ENCODE data around the gene SAMHD1. TPM values are rescaled to one million over a fixed set of nuclear protein-coding genes. Genes with fewer than 3 reads are reported as not detected.

The SAMHD1 gene
- total and polyA plus RNA-seq, 9 of the 15 experiments (the other 6 are each of a cell fraction or from before 2014, with no cell fraction given), result 6.8 to 20.4 (median 14.8) TPM

GRCh38 chr20:36974660-36975059, 23.2 kb upstream of the SAMHD1 start:
- Histone ChIP-seq H2AFZ (ENCODE audit: low read depth, low read length) (no peak overlapping the region), H3K27me3 (ENCODE audit: control insufficient read depth in 2 of 2, insufficient read depth in 2 of 2, low read length in 2 of 2) (no peaks in the 10 kb centered on the region), H3K4me1 (replicated peaks in 1 of 2; ENCODE audit: control insufficient read depth in 2 of 2, insufficient read depth in 2 of 2, low read length in 2 of 2) (no peaks in the 10 kb centered on the region; a peak in 1 of 5 replicates), H4K20me1 (replicated peaks; ENCODE audit: control insufficient read depth, insufficient read depth, low read length) (no peaks in the 10 kb centered on the region), H3K4me2 (ENCODE audit: insufficient read depth, low read length) (no peak overlapping the region), H3K27ac (ENCODE audit: extremely low read depth, low read depth, low read length) (no peak overlapping the region), H3K79me2 (ENCODE audit: control insufficient read depth, insufficient read depth, low read length) (no peaks in the 10 kb centered on the region), H3K4me3 (no peak overlapping the region), H3K9me3 (replicated peaks; ENCODE audit: control insufficient read depth, insufficient read depth, low read depth, low read length) (no peaks in the 10 kb centered on the region), H3K36me3 (ENCODE audit: control insufficient read depth, insufficient read depth, low read length) (no peaks in the 10 kb centered on the region), H3K9me1 (ENCODE audit: control insufficient read depth, insufficient read depth, low read length) (no peaks in the 10 kb centered on the region), H3K9ac (ENCODE audit: insufficient read depth in 1 of 2, low read depth in 2 of 2, low read length in 2 of 2) (no peak overlapping the region)
- FAIRE-seq (no peak), DNase-seq (ENCODE audit: extremely low read depth in 1 of 4, low spot score in 3 of 4) (no peak), ATAC-seq (no peak)
- in situ Hi-C loops (cut with MboI), result no loop called here
- CTCF ChIA-PET (ENCODE audit: low intra/inter-chr PET ratio), result no interaction called here
- no TSS peak for BruUV-seq (replicated peaks)
- intact Hi-C loops (cut with micrococcal nuclease), result no loop called here
- POLR2A ChIA-PET, result no interaction called here
- WGBS (ENCODE audit: insufficient coverage, low coverage, missing lambda C conversion rate), result 33% methylated on average over 3 of the region's 3 CpGs
- TF ChIP-seq ESRRA (IDR thresholded peaks at IDR 0.05; ENCODE audit: borderline replicate concordance, low read depth), result no peak
- TF ChIP-seq THRB (CRISPR knock-in tag; conservative IDR thresholded peaks at IDR 0.05), result no peak
- TF ChIP-seq VEZF1 (CRISPR knock-in tag; IDR thresholded peaks at IDR 0.05), result no peak
- TF ChIP-seq MTF1 (CRISPR knock-in tag; IDR thresholded peaks at IDR 0.05; ENCODE audit: borderline replicate concordance), result no peak
- TF ChIP-seq, protein P1, sequence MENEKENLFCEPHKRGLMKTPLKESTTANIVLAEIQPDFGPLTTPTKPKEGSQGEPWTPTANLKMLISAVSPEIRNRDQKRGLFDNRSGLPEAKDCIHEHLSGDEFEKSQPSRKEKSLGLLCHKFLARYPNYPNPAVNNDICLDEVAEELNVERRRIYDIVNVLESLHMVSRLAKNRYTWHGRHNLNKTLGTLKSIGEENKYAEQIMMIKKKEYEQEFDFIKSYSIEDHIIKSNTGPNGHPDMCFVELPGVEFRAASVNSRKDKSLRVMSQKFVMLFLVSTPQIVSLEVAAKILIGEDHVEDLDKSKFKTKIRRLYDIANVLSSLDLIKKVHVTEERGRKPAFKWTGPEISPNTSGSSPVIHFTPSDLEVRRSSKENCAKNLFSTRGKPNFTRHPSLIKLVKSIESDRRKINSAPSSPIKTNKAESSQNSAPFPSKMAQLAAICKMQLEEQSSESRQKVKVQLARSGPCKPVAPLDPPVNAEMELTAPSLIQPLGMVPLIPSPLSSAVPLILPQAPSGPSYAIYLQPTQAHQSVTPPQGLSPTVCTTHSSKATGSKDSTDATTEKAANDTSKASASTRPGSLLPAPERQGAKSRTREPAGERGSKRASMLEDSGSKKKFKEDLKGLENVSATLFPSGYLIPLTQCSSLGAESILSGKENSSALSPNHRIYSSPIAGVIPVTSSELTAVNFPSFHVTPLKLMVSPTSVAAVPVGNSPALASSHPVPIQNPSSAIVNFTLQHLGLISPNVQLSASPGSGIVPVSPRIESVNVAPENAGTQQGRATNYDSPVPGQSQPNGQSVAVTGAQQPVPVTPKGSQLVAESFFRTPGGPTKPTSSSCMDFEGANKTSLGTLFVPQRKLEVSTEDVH (IDR thresholded peaks at IDR 0.05; ENCODE audit: low read depth, partially characterized antibody), result no peak
- TF ChIP-seq PPARD (CRISPR knock-in tag; IDR thresholded peaks at IDR 0.05), result no peak
- TF ChIP-seq ZNF354B (CRISPR knock-in tag; IDR thresholded peaks at IDR 0.05), result no peak
- TF ChIP-seq ATF1 (CRISPR knock-in tag; IDR thresholded peaks at IDR 0.05), result no peak
- no peak for TF ChIP-seq ATF1 (tag; IDR thresholded peaks at IDR 0.05)
- TF ChIP-seq PREB (CRISPR knock-in tag; IDR thresholded peaks at IDR 0.05), result no peak
- no peak for TF ChIP-seq HBP1 (CRISPR knock-in tag; IDR thresholded peaks at IDR 0.05)
- no peak for TF ChIP-seq ZEB2 (IDR thresholded peaks at IDR 0.05)
- TF ChIP-seq TBL1XR1 (IDR thresholded peaks at IDR 0.05; ENCODE audit: low read length in 2 of 2), result no peak
- TF ChIP-seq ATF2 (CRISPR knock-in tag; IDR thresholded peaks at IDR 0.05), result no peak

Data from K562 (cell line).